NCI-H2029 (cell line): Measurements from ENCODE around the gene EPB41.
"Not testable (repeated sequence)": the region's sequence is repeated elsewhere in the genome, so short reads cannot be mapped to it uniquely, and the experiment has no call there.

ENCODE experiments used
- DNase-seq: peaks from one replicate; lab custom pipeline; 2025; lab: John Stamatoyannopoulos, UW

EPB41 gene

GRCh38 chr1:28914228-28915030, at the start of gene EPB41:
EPB41 (plus strand) TSS chr1:28914569; CDS start chr1:28987438, 72,869 bp downstream.
- peak; percentile 89 for DNase-seq

GRCh38 chr1:28864695-28865094, 49.7 kb upstream of the EPB41 start:
- DNase-seq, result no peak

GRCh38 chr1:28865997-28866650, 48.2 kb upstream of the EPB41 start:
- no peak for DNase-seq

GRCh38 chr1:28867850-28868249, 46.5 kb upstream of the EPB41 start:
- DNase-seq, result no peak

GRCh38 chr1:28869952-28870351, 44.4 kb upstream of the EPB41 start:
- DNase-seq, result no peak

- DNase-seq, result no peak
Measured at GRCh38 chr1:28871631-28872401, 42.6 kb upstream of the EPB41 start.

- not testable (repeated sequence) for DNase-seq
Measured at GRCh38 chr1:28875134-28875533, 39.2 kb upstream of the EPB41 start.

- DNase-seq, result peak; percentile 72
Measured at GRCh38 chr1:28877132-28877781, 37.1 kb upstream of the EPB41 start.

- no peak for DNase-seq
Measured at GRCh38 chr1:28878796-28879195, 35.6 kb upstream of the EPB41 start.

GRCh38 chr1:28882009-28882628, 32.2 kb upstream of the EPB41 start:
- peak; percentile 89 for DNase-seq

GRCh38 chr1:28883242-28883616, 31.1 kb upstream of the EPB41 start:
- DNase-seq, result no peak

GRCh38 chr1:28885472-28885877, 28.9 kb upstream of the EPB41 start:
- no peak for DNase-seq

GRCh38 chr1:28885977-28886730, 28.2 kb upstream of the EPB41 start:
- no peak for DNase-seq

GRCh38 chr1:28886731-28887418, 27.5 kb upstream of the EPB41 start:
- peak; percentile 78 for DNase-seq

- DNase-seq, result no peak
Measured at GRCh38 chr1:28887419-28887834, 26.9 kb upstream of the EPB41 start.

- no peak for DNase-seq
Measured at GRCh38 chr1:28887835-28888682, 26.3 kb upstream of the EPB41 start.

GRCh38 chr1:28888915-28889314, 25.5 kb upstream of the EPB41 start:
- DNase-seq, result no peak

- DNase-seq, result no peak
Measured at GRCh38 chr1:28889357-28889756, 25.0 kb upstream of the EPB41 start.

- no peak for DNase-seq
Measured at GRCh38 chr1:28890435-28890834, 23.9 kb upstream of the EPB41 start.
